HG02571 (cell line): Measurements from ENCODE around the gene RNF212.

Experiments
- ATAC-seq: cut with Tn5 transposase; IDR thresholded peaks from one replicate; pipeline ENCODE4 v1.9.1; 2021; ENCODE audit warnings: mild to moderate bottlenecking, moderate library complexity; ENCODE audit not compliant: unreplicated experiment

RNF212 gene

DNA sequence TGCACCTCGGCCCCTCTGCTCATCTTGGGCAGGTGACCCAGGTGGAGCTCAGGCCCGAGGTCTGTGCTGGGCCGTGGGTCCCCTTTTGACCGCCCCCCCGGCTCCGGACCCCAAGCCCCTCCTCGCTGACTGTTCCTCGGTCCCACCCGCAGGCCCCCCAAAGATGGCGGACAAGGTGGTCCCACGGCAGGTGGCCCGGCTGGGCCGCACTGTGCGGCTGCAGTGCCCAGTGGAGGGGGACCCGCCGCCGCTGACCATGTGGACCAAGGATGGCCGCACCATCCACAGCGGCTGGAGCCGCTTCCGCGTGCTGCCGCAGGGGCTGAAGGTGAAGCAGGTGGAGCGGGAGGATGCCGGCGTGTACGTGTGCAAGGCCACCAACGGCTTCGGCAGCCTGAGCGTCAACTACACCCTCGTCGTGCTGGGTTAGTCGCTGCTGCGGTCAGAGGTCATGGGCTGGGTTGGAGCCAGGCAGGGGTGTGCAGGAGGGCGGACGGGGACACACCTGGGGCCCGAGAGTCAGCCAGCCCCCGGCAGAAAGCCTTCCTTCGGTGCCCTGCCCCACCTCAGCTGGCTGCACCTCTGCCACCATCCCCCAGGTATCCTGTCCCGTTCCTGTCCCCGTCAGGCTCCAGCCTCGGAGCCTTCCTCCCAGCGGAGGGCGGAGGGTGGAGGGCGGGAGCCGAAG, 91.2 kb downstream of the RNF212 start:
- ATAC-seq = no peak
